ENCODE results near the gene CHMP4B.

Gene CHMP4B

GRCh38 chr20:33851842-33852466 is 40.8 kb downstream of the CHMP4B start:
- DNase-seq: no peak
- in situ Hi-C loops (cut with HindIII; ENCODE audit: low pct_ligation_motif_present, low pct_unique_long_range_greater_than_20kb, low sequenced_read_pairs): no loop called here

- DNase-seq: no peak
- in situ Hi-C loops (cut with HindIII; ENCODE audit: low pct_ligation_motif_present, low pct_unique_long_range_greater_than_20kb, low sequenced_read_pairs): no loop called here
Measured at GRCh38 chr20:33852626-33853506, 41.7 kb downstream of the CHMP4B start.

- in situ Hi-C loops (cut with HindIII; ENCODE audit: low pct_ligation_motif_present, low pct_unique_long_range_greater_than_20kb, low sequenced_read_pairs): no loop called here
Measured at GRCh38 chr20:33853507-33853813, 42.3 kb downstream of the CHMP4B start.

GRCh38 chr20:33857722-33858563 is 46.8 kb downstream of the CHMP4B start:
- DNase-seq: no peak
- in situ Hi-C loops (cut with HindIII; ENCODE audit: low pct_ligation_motif_present, low pct_unique_long_range_greater_than_20kb, low sequenced_read_pairs): no loop called here

More at GRCh38 chr20:33853507-33853813, 42.3 kb downstream of the CHMP4B start:
- DNase-seq: no peak

GRCh38 chr20:33858666-33859065 is 47.5 kb downstream of the CHMP4B start:
- in situ Hi-C loops (cut with HindIII; ENCODE audit: low pct_ligation_motif_present, low pct_unique_long_range_greater_than_20kb, low sequenced_read_pairs): no loop called here
- DNase-seq: no peak

GRCh38 chr20:33859157-33859695 is 48.1 kb downstream of the CHMP4B start:
- in situ Hi-C loops (cut with HindIII; ENCODE audit: low pct_ligation_motif_present, low pct_unique_long_range_greater_than_20kb, low sequenced_read_pairs): no loop called here
- no peak for DNase-seq

GRCh38 chr20:33859751-33860150 is 48.6 kb downstream of the CHMP4B start:
- in situ Hi-C loops (cut with HindIII; ENCODE audit: low pct_ligation_motif_present, low pct_unique_long_range_greater_than_20kb, low sequenced_read_pairs): no loop called here
- DNase-seq: no peak

- no peak for DNase-seq
- in situ Hi-C loops (cut with HindIII; ENCODE audit: low pct_ligation_motif_present, low pct_unique_long_range_greater_than_20kb, low sequenced_read_pairs): no loop called here
Measured at GRCh38 chr20:33861458-33861857, 50.3 kb downstream of the CHMP4B start.

GRCh38 chr20:33862709-33863403 is 51.7 kb downstream of the CHMP4B start:
- in situ Hi-C loops (cut with HindIII; ENCODE audit: low pct_ligation_motif_present, low pct_unique_long_range_greater_than_20kb, low sequenced_read_pairs): no loop called here

GRCh38 chr20:33863440-33864323 is 52.5 kb downstream of the CHMP4B start:
- in situ Hi-C loops (cut with HindIII; ENCODE audit: low pct_ligation_motif_present, low pct_unique_long_range_greater_than_20kb, low sequenced_read_pairs): no loop called here
- DNase-seq: no peak

More at GRCh38 chr20:33862709-33863403, 51.7 kb downstream of the CHMP4B start:
- DNase-seq: peak; percentile 19

- in situ Hi-C loops (cut with HindIII; ENCODE audit: low pct_ligation_motif_present, low pct_unique_long_range_greater_than_20kb, low sequenced_read_pairs): no loop called here
- DNase-seq: no peak
Measured at GRCh38 chr20:33864324-33864963, 53.3 kb downstream of the CHMP4B start.

GRCh38 chr20:33865761-33866370 is 54.7 kb downstream of the CHMP4B start:
- no peak for DNase-seq
- in situ Hi-C loops (cut with HindIII; ENCODE audit: low pct_ligation_motif_present, low pct_unique_long_range_greater_than_20kb, low sequenced_read_pairs): no loop called here

- in situ Hi-C loops (cut with HindIII; ENCODE audit: low pct_ligation_motif_present, low pct_unique_long_range_greater_than_20kb, low sequenced_read_pairs): no loop called here
- DNase-seq: no peak
Measured at GRCh38 chr20:33866398-33867100, 55.4 kb downstream of the CHMP4B start.

- no peak for DNase-seq
- in situ Hi-C loops (cut with HindIII; ENCODE audit: low pct_ligation_motif_present, low pct_unique_long_range_greater_than_20kb, low sequenced_read_pairs): no loop called here
Measured at GRCh38 chr20:33868042-33868441, 56.9 kb downstream of the CHMP4B start.

GRCh38 chr20:33868595-33868994 is 57.4 kb downstream of the CHMP4B start:
- in situ Hi-C loops (cut with HindIII; ENCODE audit: low pct_ligation_motif_present, low pct_unique_long_range_greater_than_20kb, low sequenced_read_pairs): no loop called here
- no peak for DNase-seq

- DNase-seq: no peak
- in situ Hi-C loops (cut with HindIII; ENCODE audit: low pct_ligation_motif_present, low pct_unique_long_range_greater_than_20kb, low sequenced_read_pairs): no loop called here
Measured at GRCh38 chr20:33869283-33869682, 58.1 kb downstream of the CHMP4B start.
